ENCODE measurements around the gene NLGN3. TPM values are rescaled to one million over a fixed set of nuclear protein-coding genes. Genes with fewer than 3 reads are reported as not detected.

NLGN3 gene
- total RNA-seq, 2 experiments from 2014 or later: 0.57 to 1.3 TPM

DNA sequence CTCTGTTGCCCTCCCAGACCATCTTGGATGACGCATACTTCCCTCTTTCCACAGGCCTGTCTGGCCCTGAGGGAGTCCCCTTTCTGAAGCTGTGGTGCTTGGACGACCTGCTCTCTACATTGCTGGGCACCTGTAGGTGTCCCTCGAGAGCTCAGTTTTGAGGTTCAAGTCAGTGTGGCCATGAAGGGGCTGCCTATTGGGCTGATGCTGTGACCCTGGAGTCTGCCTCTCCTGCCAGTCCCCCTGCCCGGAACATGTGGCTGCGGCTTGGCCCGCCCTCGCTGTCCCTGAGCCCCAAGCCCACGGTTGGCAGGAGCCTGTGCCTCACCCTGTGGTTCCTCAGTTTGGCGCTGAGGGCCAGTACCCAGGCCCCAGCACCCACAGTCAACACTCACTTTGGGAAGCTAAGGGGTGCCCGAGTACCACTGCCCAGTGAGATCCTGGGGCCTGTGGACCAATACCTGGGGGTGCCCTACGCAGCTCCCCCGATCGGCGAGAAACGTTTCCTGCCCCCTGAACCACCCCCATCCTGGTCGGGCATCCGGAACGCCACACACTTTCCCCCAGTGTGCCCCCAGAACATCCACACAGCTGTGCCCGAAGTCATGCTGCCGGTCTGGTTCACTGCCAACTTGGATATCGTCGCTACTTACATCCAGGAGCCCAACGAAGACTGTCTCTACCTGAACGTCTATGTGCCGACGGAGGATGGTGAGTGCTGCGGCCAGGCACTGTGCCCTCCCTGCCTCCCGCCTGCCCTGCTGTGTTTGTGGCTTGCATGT lies 3.0 kb downstream of the NLGN3 start:
- Histone ChIP-seq H2AFZ (ENCODE audit: low read length) (no peak overlapping the region), H3K27ac (ENCODE audit: low read depth, low read length, poor library complexity, severe bottlenecking) (no peak overlapping the region), H4K20me1 (ENCODE audit: insufficient read depth, low read length) (no peaks in the 10 kb centered on the region), H3K9me2 (ENCODE audit: insufficient read depth, low read length) (no peaks in the 10 kb centered on the region), H3K9me3 (ENCODE audit: low read length) (no peaks in the 10 kb centered on the region), H3K79me2 (ENCODE audit: insufficient read depth, low read depth, low read length) (no peaks in the 10 kb centered on the region), H3K4me2 (ENCODE audit: low read length) (no peak overlapping the region), H3K4me1 (ENCODE audit: insufficient read depth, low read length, poor library complexity, severe bottlenecking) (no peaks in the 10 kb centered on the region), H3K4me3 (ENCODE audit: low read depth, low read length, poor library complexity, severe bottlenecking) (no peak overlapping the region), H3K36me3 (ENCODE audit: insufficient read depth, low read length) (0 out of 2 replicates have a peak, but pooled peaks cover 6% of the 10 kb centered on the region)
- intact Hi-C loops (cut with micrococcal nuclease; ENCODE audit: unreplicated experiment): no loop called here
- TF ChIP-seq, protein P1, sequence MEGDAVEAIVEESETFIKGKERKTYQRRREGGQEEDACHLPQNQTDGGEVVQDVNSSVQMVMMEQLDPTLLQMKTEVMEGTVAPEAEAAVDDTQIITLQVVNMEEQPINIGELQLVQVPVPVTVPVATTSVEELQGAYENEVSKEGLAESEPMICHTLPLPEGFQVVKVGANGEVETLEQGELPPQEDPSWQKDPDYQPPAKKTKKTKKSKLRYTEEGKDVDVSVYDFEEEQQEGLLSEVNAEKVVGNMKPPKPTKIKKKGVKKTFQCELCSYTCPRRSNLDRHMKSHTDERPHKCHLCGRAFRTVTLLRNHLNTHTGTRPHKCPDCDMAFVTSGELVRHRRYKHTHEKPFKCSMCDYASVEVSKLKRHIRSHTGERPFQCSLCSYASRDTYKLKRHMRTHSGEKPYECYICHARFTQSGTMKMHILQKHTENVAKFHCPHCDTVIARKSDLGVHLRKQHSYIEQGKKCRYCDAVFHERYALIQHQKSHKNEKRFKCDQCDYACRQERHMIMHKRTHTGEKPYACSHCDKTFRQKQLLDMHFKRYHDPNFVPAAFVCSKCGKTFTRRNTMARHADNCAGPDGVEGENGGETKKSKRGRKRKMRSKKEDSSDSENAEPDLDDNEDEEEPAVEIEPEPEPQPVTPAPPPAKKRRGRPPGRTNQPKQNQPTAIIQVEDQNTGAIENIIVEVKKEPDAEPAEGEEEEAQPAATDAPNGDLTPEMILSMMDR (conservative IDR thresholded peaks at IDR 0.05; ENCODE audit: low read length): no peak
- no peak for TF ChIP-seq EZH2phosphoT487 (IDR thresholded peaks at IDR 0.05; ENCODE audit: borderline replicate concordance, low read depth, low read length)
- no TSS peak for BruUV-seq (replicated peaks)
- ChIA-PET POLR2A (no interaction called here), CTCF (ENCODE audit: unreplicated experiment) (no interaction called here)
- DNase-seq (ENCODE audit: low spot score): peak; percentile 3

DNA sequence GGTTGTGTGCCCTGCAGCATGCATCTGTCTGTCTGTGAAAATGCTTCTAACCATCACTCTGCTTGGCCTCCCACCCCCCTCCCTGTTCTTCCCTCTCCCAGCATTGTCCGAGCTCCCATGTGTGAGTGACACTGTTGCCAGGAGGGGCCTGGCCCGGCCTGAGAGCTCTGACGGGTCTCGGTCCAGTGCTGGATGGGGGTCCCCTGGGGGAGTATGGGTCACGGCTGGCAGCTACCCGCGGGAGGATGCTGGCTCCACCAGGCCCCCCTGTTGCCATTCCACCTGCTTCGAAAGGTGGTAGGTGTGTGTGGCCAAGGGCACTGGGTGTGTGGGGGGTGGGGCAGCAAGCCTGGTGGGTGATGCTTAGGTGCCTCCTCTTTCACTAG lies 3.6 kb downstream of the NLGN3 start:
- 0 out of 2 replicates have a peak, but pooled peaks cover 3% of the 10 kb centered on the region for H3K36me3 ChIP-seq (ENCODE audit: insufficient read depth, low read length)
- H3K79me2 ChIP-seq (ENCODE audit: insufficient read depth, low read depth, low read length): no peaks in the 10 kb centered on the region
- CTCF ChIA-PET (ENCODE audit: unreplicated experiment): interaction anchor here (0.6 kb wide), 1 partner anchor 25 kb away, joined by 3 read pairs; no protein-coding TSS in a partner anchor
- no peak overlapping the region for H3K4me2 ChIP-seq (ENCODE audit: low read length)
- H3K9me3 ChIP-seq (ENCODE audit: low read length): no peaks in the 10 kb centered on the region
- H3K9me2 ChIP-seq (ENCODE audit: insufficient read depth, low read length): no peaks in the 10 kb centered on the region
- POLR2A ChIA-PET: no interaction called here
- intact Hi-C loops (cut with micrococcal nuclease; ENCODE audit: unreplicated experiment): no loop called here
- H2AFZ ChIP-seq (ENCODE audit: low read length): no peak overlapping the region
- no peaks in the 10 kb centered on the region for H3K4me1 ChIP-seq (ENCODE audit: insufficient read depth, low read length, poor library complexity, severe bottlenecking)
- no peak for DNase-seq (ENCODE audit: low spot score)
- no peak overlapping the region for H3K4me3 ChIP-seq (ENCODE audit: low read depth, low read length, poor library complexity, severe bottlenecking)
- TF ChIP-seq, protein P1 (conservative IDR thresholded peaks at IDR 0.05; ENCODE audit: low read length): no peak
- TF ChIP-seq EZH2phosphoT487 (IDR thresholded peaks at IDR 0.05; ENCODE audit: borderline replicate concordance, low read depth, low read length): no peak
- no TSS peak for BruUV-seq (replicated peaks)
- no peak overlapping the region for H3K27ac ChIP-seq (ENCODE audit: low read depth, low read length, poor library complexity, severe bottlenecking)
- H4K20me1 ChIP-seq (ENCODE audit: insufficient read depth, low read length): no peaks in the 10 kb centered on the region

DNA sequence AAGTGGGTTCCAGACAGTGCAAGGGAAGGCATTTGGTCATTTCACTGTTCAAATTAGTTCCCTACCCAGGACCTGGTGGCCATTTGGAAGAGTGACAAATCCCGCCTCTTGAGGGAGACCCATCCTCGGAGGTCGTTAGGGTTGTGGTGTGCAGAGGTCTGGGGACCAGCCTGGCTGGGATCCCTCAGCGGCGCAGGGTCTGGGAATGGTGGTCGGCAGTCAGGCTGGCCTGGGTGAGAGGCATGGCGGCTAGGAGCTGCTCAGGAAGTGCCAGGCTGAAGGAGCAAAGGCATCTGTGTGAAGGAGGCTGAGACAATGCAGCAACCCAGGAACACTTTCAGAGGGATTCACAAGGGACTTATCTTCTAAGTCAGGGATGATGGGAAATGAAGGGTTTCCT lies 6.7 kb downstream of the NLGN3 start:
- intact Hi-C loops (cut with micrococcal nuclease; ENCODE audit: unreplicated experiment): no loop called here
- H3K79me2 ChIP-seq (ENCODE audit: insufficient read depth, low read depth, low read length): no peaks in the 10 kb centered on the region
- BruUV-seq (replicated peaks): no TSS peak
- TF ChIP-seq, protein P1 (conservative IDR thresholded peaks at IDR 0.05; ENCODE audit: low read length): no peak
- no peak for TF ChIP-seq EZH2phosphoT487 (IDR thresholded peaks at IDR 0.05; ENCODE audit: borderline replicate concordance, low read depth, low read length)
- no peaks in the 10 kb centered on the region for H3K9me3 ChIP-seq (ENCODE audit: low read length)
- ChIA-PET CTCF (ENCODE audit: unreplicated experiment) (no interaction called here), POLR2A (no interaction called here)
- no peaks in the 10 kb centered on the region for H3K4me1 ChIP-seq (ENCODE audit: insufficient read depth, low read length, poor library complexity, severe bottlenecking)
- no peaks in the 10 kb centered on the region for H4K20me1 ChIP-seq (ENCODE audit: insufficient read depth, low read length)
- H3K4me3 ChIP-seq (ENCODE audit: low read depth, low read length, poor library complexity, severe bottlenecking): no peak overlapping the region
- no peak overlapping the region for H2AFZ ChIP-seq (ENCODE audit: low read length)
- no peak overlapping the region for H3K4me2 ChIP-seq (ENCODE audit: low read length)
- H3K9me2 ChIP-seq (ENCODE audit: insufficient read depth, low read length): no peaks in the 10 kb centered on the region
- H3K36me3 ChIP-seq (ENCODE audit: insufficient read depth, low read length): no peaks in the 10 kb centered on the region
- H3K27ac ChIP-seq (ENCODE audit: low read depth, low read length, poor library complexity, severe bottlenecking): no peak overlapping the region
- DNase-seq (ENCODE audit: low spot score): no peak
